AG09309 (cell line): ENCODE data around the gene CEP68.

Source experiments
- DNase-seq: peaks from one replicate; pipeline ENCODE4 v3.0.0-alpha.2; 2010; ENCODE audit warnings: low read depth
- H3K4me3 ChIP-seq: 2 replicates; pipeline ENCODE4 v1.5.1; 2011; ENCODE audit warnings: mild to moderate bottlenecking, low read depth, low read length, moderate library complexity; ENCODE audit not compliant: control insufficient read depth
- TF ChIP-seq, protein P1 (sequence below): IDR thresholded peaks from 2 replicates; pipeline ENCODE4 v1.5.1; 2011; ENCODE audit warnings: mild to moderate bottlenecking, low read depth, low read length, inconsistent platforms; ENCODE audit not compliant: insufficient read depth, control insufficient read depth; ENCODE audit errors: missing control alignments

CEP68 gene

GRCh38 chr2:65057054-65057375 lies 799 bp downstream of the CEP68 start:
- DNase-seq = no peak
- peak overlapping the region; percentile 74 for H3K4me3 ChIP-seq
- TF ChIP-seq, protein P1, sequence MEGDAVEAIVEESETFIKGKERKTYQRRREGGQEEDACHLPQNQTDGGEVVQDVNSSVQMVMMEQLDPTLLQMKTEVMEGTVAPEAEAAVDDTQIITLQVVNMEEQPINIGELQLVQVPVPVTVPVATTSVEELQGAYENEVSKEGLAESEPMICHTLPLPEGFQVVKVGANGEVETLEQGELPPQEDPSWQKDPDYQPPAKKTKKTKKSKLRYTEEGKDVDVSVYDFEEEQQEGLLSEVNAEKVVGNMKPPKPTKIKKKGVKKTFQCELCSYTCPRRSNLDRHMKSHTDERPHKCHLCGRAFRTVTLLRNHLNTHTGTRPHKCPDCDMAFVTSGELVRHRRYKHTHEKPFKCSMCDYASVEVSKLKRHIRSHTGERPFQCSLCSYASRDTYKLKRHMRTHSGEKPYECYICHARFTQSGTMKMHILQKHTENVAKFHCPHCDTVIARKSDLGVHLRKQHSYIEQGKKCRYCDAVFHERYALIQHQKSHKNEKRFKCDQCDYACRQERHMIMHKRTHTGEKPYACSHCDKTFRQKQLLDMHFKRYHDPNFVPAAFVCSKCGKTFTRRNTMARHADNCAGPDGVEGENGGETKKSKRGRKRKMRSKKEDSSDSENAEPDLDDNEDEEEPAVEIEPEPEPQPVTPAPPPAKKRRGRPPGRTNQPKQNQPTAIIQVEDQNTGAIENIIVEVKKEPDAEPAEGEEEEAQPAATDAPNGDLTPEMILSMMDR = no peak

DNA sequence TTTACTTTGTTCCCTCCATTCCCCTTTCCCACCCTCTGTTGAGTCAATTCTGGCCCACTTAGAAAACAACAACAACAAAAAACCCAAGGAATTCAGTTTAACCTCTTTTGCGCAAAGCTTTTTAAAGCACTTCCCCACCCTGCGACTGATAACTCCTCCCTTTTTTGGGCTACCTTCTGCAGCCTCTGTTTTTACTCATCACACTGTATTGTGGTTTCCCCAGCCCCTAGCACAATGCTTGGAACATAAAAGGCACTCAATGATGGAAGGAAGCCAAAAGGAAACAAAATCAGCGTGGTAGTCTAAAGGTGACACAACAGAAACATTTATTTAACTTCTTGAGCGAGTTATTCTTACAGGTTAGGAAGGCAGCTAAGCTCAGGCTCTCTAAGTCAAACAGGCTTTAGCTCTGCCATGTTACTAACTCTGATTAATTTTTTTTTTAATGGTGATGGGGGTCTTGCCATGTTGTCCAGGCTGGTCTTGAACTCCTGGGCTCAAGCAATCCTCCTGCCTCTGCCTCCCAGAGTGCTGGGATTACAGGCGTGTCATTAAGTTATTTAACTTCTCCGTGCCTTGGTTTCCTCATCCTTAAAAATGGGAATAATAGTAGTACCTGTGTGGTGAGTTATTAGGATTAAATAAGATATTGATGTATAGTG lies 1.3 kb downstream of the CEP68 start:
- TF ChIP-seq, protein P1 = no peak

GRCh38 chr2:65059071-65059470 lies 2.9 kb downstream of the CEP68 start:
- TF ChIP-seq, protein P1 = no peak
- no peak overlapping the region for H3K4me3 ChIP-seq
- DNase-seq = no peak

More for the DNA sequence above, 1.3 kb downstream of the CEP68 start:
- peak overlapping the region; percentile 74 for H3K4me3 ChIP-seq
- DNase-seq = no peak

- TF ChIP-seq, protein P1 = no peak
- no peak overlapping the region for H3K4me3 ChIP-seq
- no peak for DNase-seq
Observed at GRCh38 chr2:65061146-65061909, 5.1 kb downstream of the CEP68 start.

GRCh38 chr2:65061910-65062339 lies 5.7 kb downstream of the CEP68 start:
- no peak for DNase-seq
- TF ChIP-seq, protein P1 = no peak
- no peak overlapping the region for H3K4me3 ChIP-seq

- DNase-seq = no peak
- H3K4me3 ChIP-seq = no peak overlapping the region
- TF ChIP-seq, protein P1 = no peak
Observed at GRCh38 chr2:65062843-65063825, 6.9 kb downstream of the CEP68 start.
